K562 (cell line): ENCODE measurements around the gene NUP98. TPM values are rescaled to one million over a fixed set of nuclear protein-coding genes. Genes with fewer than 3 reads are reported as not detected.

Experiments used
- FOXA1 ChIP-seq: fragments of 450-650 bp; IDR thresholded peaks from 2 replicates; pipeline ENCODE4 v1.6.1; 2016; ENCODE audit warnings: mild to moderate bottlenecking, borderline replicate concordance
- HDAC1 ChIP-seq, 2 experiments: fragments of 450-650 bp; IDR thresholded peaks; 2 replicates each; pipeline ENCODE4 v1.6.1; 2016 to 2017; ENCODE audit warnings: inconsistent platforms in 1 of 2, mild to moderate bottlenecking in 1 of 2, moderate library complexity in 1 of 2
- JUNB ChIP-seq: fragments of 450-650 bp; formaldehyde crosslinking; conservative IDR thresholded peaks from 2 replicates; pipeline ENCODE4 v1.4.0; 2020; ENCODE audit warnings: mild to moderate bottlenecking
- MTA3 ChIP-seq: fragments of 450-650 bp; formaldehyde crosslinking; IDR thresholded peaks from 2 replicates; pipeline ENCODE4 v1.6.1; 2017; ENCODE audit warnings: mild to moderate bottlenecking, borderline replicate concordance
- NCOA1 ChIP-seq: fragments of 450-650 bp; IDR thresholded peaks from 2 replicates; pipeline ENCODE4 v1.6.1; 2016; ENCODE audit warnings: low read depth
- SIN3A ChIP-seq, 2 experiments: fragments of 150-350 bp in 1 of 2; IDR thresholded peaks; 2 replicates each; pipeline ENCODE4 v1.6.1; 2011 to 2016; ENCODE audit warnings: borderline replicate concordance in 2 of 2, low read depth in 2 of 2, low read length in 2 of 2, mild to moderate bottlenecking in 2 of 2, moderate library complexity in 2 of 2; ENCODE audit not compliant: control insufficient read depth in 1 of 2
- SPI1 ChIP-seq: IDR thresholded peaks from 2 replicates; pipeline ENCODE4 v1.6.1; 2011; ENCODE audit warnings: low read depth, low read length, control low read depth, borderline replicate concordance
- polyA plus RNA-seq, 8 experiments: library from polyadenylated mRNA; depleted of rRNA in 4 of 8; stranded (reverse) in 5 of 8; unstranded in 3 of 8; fragments of >200 nt; fragmentation: Nextera tagmentation in 2 of 8; fragmentation: Illumina TruSeq in 1 of 8; extraction: Ambion mirVana in 2 of 8; extraction: Trizol in 1 of 8; gene quantifications; 2 replicates each; pipeline versions ENCODE4 v1.2.1 to v1.2.3, GENCODE V29; 2011 to 2014; ENCODE audit warnings: inconsistent platforms in 1 of 8, missing spikeins in 1 of 8
- total RNA-seq, 7 experiments: library from RNA; depleted of rRNA in 6 of 7; stranded (reverse); fragments of >200 nt in 6 of 7; fragmentation: Illumina TruSeq in 2 of 7; extraction: Trizol in 2 of 7; gene quantifications; 2 replicates each; pipeline versions ENCODE4 v1.2.1 to v1.2.3, GENCODE V29; 2011 to 2021; ENCODE audit warnings: low replicate concordance in 1 of 7
- TF ChIP-seq, protein P1 (sequence below): sonication (generic); formaldehyde crosslinking; IDR thresholded peaks from 2 replicates; pipeline ENCODE4 v1.8.0; 2022; ENCODE audit warnings: mild to moderate bottlenecking, missing genetic modification reagents
- TF ChIP-seq, protein P2 (sequence below), 2 experiments: IDR thresholded peaks in 1 of 2; conservative IDR thresholded peaks in 1 of 2; 2 replicates each; pipeline ENCODE4 v1.6.1; 2016; ENCODE audit warnings: low read depth in 2 of 2, mild to moderate bottlenecking in 1 of 2, missing compliant biosample characterization in 1 of 2, missing genetic modification characterization in 1 of 2, moderate library complexity in 1 of 2
- TF ChIP-seq, protein P3 (sequence below): fragments of 450-650 bp; formaldehyde crosslinking; IDR thresholded peaks from 2 replicates; pipeline ENCODE4 v1.4.0; 2020; ENCODE audit warnings: mild to moderate bottlenecking, mixed read lengths
- TF ChIP-seq, protein P4 (sequence below): fragments of 450-650 bp; formaldehyde crosslinking; IDR thresholded peaks from 2 replicates; pipeline ENCODE4 v1.4.0; 2022; ENCODE audit warnings: mild to moderate bottlenecking, moderate library complexity
- TF ChIP-seq, protein P5 (sequence below): IDR thresholded peaks from 3 replicates; pipeline ENCODE4 v1.6.1; 2011; ENCODE audit warnings: borderline replicate concordance, mild to moderate bottlenecking, moderate library complexity; ENCODE audit not compliant: insufficient read length; ENCODE audit errors: extremely low read depth

The NUP98 gene
- total and polyA plus RNA-seq, 9 of the 15 experiments (the other 6 are each of a cell fraction or from before 2014, with no cell fraction given): 45.1 to 196 (median 130) TPM

DNA sequence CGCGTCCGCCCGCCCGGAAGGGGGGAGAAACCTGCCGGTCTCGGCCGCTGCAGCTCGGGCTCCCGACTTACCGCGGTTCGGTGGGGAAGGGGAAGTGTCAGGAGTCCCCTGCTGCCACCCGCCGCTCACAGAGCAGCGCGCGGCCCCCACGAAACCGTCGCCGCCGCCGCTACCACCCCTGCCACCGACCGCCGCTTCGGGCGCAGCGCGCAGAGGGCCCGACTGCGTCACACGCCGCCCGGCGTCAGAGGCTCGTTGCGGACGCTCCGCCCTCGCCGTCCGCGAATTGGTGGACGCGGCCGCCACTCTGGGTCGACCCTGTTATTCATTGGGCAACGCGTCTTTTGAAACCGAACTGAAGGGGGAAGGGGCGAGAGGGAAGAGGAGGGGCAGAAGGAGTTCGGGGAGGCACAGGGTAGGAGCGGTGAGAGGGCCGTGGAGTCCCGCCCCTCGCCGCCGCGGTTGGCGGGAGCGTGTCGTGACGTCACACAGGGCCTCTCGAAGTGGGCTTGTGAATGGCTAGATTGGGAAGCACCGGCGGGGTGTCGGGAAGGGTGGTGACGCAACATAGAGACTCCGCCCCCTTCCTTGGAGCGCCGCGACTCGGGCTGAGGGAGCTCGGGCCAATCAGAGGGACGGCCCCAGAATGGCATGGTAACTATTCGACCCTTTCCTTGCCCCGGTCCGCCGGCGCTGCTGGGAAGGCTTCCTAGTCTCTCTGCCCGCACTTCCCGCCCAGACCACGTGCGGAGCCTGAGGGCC is at the start of gene NUP98 (continued):
- TF ChIP-seq, protein P1, sequence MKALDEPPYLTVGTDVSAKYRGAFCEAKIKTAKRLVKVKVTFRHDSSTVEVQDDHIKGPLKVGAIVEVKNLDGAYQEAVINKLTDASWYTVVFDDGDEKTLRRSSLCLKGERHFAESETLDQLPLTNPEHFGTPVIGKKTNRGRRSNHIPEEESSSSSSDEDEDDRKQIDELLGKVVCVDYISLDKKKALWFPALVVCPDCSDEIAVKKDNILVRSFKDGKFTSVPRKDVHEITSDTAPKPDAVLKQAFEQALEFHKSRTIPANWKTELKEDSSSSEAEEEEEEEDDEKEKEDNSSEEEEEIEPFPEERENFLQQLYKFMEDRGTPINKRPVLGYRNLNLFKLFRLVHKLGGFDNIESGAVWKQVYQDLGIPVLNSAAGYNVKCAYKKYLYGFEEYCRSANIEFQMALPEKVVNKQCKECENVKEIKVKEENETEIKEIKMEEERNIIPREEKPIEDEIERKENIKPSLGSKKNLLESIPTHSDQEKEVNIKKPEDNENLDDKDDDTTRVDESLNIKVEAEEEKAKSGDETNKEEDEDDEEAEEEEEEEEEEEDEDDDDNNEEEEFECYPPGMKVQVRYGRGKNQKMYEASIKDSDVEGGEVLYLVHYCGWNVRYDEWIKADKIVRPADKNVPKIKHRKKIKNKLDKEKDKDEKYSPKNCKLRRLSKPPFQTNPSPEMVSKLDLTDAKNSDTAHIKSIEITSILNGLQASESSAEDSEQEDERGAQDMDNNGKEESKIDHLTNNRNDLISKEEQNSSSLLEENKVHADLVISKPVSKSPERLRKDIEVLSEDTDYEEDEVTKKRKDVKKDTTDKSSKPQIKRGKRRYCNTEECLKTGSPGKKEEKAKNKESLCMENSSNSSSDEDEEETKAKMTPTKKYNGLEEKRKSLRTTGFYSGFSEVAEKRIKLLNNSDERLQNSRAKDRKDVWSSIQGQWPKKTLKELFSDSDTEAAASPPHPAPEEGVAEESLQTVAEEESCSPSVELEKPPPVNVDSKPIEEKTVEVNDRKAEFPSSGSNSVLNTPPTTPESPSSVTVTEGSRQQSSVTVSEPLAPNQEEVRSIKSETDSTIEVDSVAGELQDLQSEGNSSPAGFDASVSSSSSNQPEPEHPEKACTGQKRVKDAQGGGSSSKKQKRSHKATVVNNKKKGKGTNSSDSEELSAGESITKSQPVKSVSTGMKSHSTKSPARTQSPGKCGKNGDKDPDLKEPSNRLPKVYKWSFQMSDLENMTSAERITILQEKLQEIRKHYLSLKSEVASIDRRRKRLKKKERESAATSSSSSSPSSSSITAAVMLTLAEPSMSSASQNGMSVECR (CRISPR knock-in tag): peak; percentile 52; the same call in 1 of the 2 replicates
- TF ChIP-seq FOXA1 (no peak), MTA3 (peak; percentile 98), SIN3A (IDR thresholded peaks at IDR 0.05; ENCODE audit: borderline replicate concordance in 2 of 2, control insufficient read depth in 1 of 2, low read depth in 2 of 2, low read length in 2 of 2) (peak; percentile 44 to 80; a peak in 3 of 4 replicates), SPI1 (peak; percentile 51; the same call in 1 of the 2 replicates), JUNB (CRISPR knock-in tag) (0 out of 2 replicates have a peak, but pooled peaks have one; percentile 58), NCOA1 (peak; percentile 93), HDAC1 (IDR thresholded peaks at IDR 0.05) (peak in 1 of 2 experiments; percentile 79; a peak in 2 of 4 replicates)
- TF ChIP-seq, protein P2, sequence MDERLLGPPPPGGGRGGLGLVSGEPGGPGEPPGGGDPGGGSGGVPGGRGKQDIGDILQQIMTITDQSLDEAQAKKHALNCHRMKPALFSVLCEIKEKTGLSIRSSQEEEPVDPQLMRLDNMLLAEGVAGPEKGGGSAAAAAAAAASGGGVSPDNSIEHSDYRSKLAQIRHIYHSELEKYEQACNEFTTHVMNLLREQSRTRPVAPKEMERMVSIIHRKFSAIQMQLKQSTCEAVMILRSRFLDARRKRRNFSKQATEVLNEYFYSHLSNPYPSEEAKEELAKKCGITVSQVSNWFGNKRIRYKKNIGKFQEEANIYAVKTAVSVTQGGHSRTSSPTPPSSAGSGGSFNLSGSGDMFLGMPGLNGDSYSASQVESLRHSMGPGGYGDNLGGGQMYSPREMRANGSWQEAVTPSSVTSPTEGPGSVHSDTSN (CRISPR knock-in tag; IDR thresholded peaks at IDR 0.05; ENCODE audit: low read depth): peak; percentile 97
- TF ChIP-seq, protein P2 (tag; conservative IDR thresholded peaks at IDR 0.05; ENCODE audit: low read depth): peak; percentile 98
- TF ChIP-seq, protein P3, sequence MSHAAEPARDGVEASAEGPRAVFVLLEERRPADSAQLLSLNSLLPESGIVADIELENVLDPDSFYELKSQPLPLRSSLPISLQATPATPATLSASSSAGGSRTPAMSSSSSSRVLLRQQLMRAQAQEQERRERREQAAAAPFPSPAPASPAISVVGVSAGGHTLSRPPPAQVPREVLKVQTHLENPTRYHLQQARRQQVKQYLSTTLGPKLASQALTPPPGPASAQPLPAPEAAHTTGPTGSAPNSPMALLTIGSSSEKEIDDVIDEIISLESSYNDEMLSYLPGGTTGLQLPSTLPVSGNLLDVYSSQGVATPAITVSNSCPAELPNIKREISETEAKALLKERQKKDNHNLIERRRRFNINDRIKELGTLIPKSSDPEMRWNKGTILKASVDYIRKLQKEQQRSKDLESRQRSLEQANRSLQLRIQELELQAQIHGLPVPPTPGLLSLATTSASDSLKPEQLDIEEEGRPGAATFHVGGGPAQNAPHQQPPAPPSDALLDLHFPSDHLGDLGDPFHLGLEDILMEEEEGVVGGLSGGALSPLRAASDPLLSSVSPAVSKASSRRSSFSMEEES (CRISPR knock-in tag): no peak
- TF ChIP-seq, protein P4, sequence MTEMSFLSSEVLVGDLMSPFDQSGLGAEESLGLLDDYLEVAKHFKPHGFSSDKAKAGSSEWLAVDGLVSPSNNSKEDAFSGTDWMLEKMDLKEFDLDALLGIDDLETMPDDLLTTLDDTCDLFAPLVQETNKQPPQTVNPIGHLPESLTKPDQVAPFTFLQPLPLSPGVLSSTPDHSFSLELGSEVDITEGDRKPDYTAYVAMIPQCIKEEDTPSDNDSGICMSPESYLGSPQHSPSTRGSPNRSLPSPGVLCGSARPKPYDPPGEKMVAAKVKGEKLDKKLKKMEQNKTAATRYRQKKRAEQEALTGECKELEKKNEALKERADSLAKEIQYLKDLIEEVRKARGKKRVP: peak; percentile 53; the same call in 1 of the 2 replicates
- TF ChIP-seq, protein P5, sequence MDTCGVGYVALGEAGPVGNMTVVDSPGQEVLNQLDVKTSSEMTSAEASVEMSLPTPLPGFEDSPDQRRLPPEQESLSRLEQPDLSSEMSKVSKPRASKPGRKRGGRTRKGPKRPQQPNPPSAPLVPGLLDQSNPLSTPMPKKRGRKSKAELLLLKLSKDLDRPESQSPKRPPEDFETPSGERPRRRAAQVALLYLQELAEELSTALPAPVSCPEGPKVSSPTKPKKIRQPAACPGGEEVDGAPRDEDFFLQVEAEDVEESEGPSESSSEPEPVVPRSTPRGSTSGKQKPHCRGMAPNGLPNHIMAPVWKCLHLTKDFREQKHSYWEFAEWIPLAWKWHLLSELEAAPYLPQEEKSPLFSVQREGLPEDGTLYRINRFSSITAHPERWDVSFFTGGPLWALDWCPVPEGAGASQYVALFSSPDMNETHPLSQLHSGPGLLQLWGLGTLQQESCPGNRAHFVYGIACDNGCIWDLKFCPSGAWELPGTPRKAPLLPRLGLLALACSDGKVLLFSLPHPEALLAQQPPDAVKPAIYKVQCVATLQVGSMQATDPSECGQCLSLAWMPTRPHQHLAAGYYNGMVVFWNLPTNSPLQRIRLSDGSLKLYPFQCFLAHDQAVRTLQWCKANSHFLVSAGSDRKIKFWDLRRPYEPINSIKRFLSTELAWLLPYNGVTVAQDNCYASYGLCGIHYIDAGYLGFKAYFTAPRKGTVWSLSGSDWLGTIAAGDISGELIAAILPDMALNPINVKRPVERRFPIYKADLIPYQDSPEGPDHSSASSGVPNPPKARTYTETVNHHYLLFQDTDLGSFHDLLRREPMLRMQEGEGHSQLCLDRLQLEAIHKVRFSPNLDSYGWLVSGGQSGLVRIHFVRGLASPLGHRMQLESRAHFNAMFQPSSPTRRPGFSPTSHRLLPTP: no peak
